ENCODE results near the gene EPS8L3. TPM values are rescaled to one million over a fixed set of nuclear protein-coding genes. Genes with fewer than 3 reads are reported as not detected.

The EPS8L3 gene
- total and polyA plus RNA-seq, 2 of the 8 experiments (the other 6 are each of a cell fraction or from before 2014, with no cell fraction given), result not detected

- no peak for DNase-seq (ENCODE audit: low read depth in 1 of 2, low spot score in 2 of 2)
- H3K4me1 ChIP-seq (replicated peaks in 1 of 4; ENCODE audit: control insufficient read depth in 3 of 4, insufficient read depth in 4 of 4, low read length in 3 of 4), result no peaks in the 10 kb centered on the region
- POLR2A ChIA-PET (ENCODE audit: partially characterized antibody), result no interaction called here
- no peak overlapping the region for H3K18ac ChIP-seq (ENCODE audit: extremely low read depth, low read length)
- no peak overlapping the region for H3K14ac ChIP-seq (ENCODE audit: insufficient read length)
- no peaks in the 10 kb centered on the region for H3K36me3 ChIP-seq (ENCODE audit: control insufficient read depth in 2 of 4, insufficient read depth in 4 of 4, low read length in 3 of 4)
- H3K79me1 ChIP-seq (ENCODE audit: low read depth, low read length), result no peaks in the 10 kb centered on the region
- no peak for TF ChIP-seq RFX5 (IDR thresholded peaks at IDR 0.05; ENCODE audit: borderline replicate concordance, low read depth, low read length)
- peak; percentile 26; the same call in 1 of the 2 replicates for TF ChIP-seq KDM1A (IDR thresholded peaks at IDR 0.05; ENCODE audit: borderline replicate concordance, low read length)
- H3K56ac ChIP-seq (replicated peaks; ENCODE audit: insufficient read length, low read depth, low read length), result no peak overlapping the region
- no peak overlapping the region for H2BK5ac ChIP-seq (ENCODE audit: low read depth, low read length)
- no peak overlapping the region for H2BK120ac ChIP-seq (replicated peaks; ENCODE audit: low read depth, low read length)
- H2AFZ ChIP-seq (ENCODE audit: low read length), result no peak overlapping the region
- no peak overlapping the region for H2BK20ac ChIP-seq (ENCODE audit: low read length)
- no peak overlapping the region for H3K27ac ChIP-seq (ENCODE audit: low read depth, low read length)
- H3K23me2 ChIP-seq (ENCODE audit: low read depth, low read length), result no peaks in the 10 kb centered on the region
- H3K9ac ChIP-seq (replicated peaks in 1 of 4; ENCODE audit: extremely low read depth in 1 of 4, low read depth in 3 of 4, low read length in 3 of 4), result no peak overlapping the region
- no peaks in the 10 kb centered on the region for H4K20me1 ChIP-seq (replicated peaks in 1 of 2; ENCODE audit: control insufficient read depth in 1 of 2, insufficient read depth in 2 of 2, low read length in 2 of 2)
- H3K23ac ChIP-seq (ENCODE audit: insufficient read length), result no peak overlapping the region
- CTCF ChIA-PET (ENCODE audit: partially characterized antibody), result interaction anchor here (1.1 to 1.4 kb wide), 2 partner anchors 48 to 69 kb away, joined by 3 to 4 read pairs; no protein-coding TSS in a partner anchor
- no peak overlapping the region for H3K4ac ChIP-seq (replicated peaks; ENCODE audit: insufficient read length, low read depth, low read length)
- H3K9me3 ChIP-seq (ENCODE audit: insufficient read depth in 2 of 2, low read depth in 1 of 2, low read length in 1 of 2), result peaks cover 6% of the 10 kb centered on the region in 2 experiments
- no peak overlapping the region for H4K91ac ChIP-seq (replicated peaks; ENCODE audit: insufficient read length, low read length)
- H4K8ac ChIP-seq (ENCODE audit: extremely low read depth, insufficient read depth, low read length), result no peak overlapping the region
- no peaks in the 10 kb centered on the region for H3K79me2 ChIP-seq (ENCODE audit: control insufficient read depth in 1 of 2, insufficient read depth in 2 of 2, low read length in 2 of 2)
- H3K4me2 ChIP-seq (ENCODE audit: insufficient read depth in 1 of 2, low read depth in 2 of 2, low read length in 2 of 2), result no peak overlapping the region
- no peak overlapping the region for H2BK15ac ChIP-seq (ENCODE audit: low read length)
- no peak overlapping the region for H2AK5ac ChIP-seq (ENCODE audit: low read depth, low read length)
- WGBS, 2 experiments (ENCODE audit: extremely low coverage in 1 of 2, insufficient coverage in 1 of 2, insufficient read length in 1 of 2, insufficient replicate concordance in 2 of 2, low coverage in 1 of 2, low lambda C conversion rate in 2 of 2, missing lambda C conversion rate in 1 of 2), result 87% methylated on average over 1 of the region's 1 CpG; no CpG with 5 or more reads in 1 of the 2 experiments
- FAIRE-seq, result no peak
- no peak overlapping the region for H4K5ac ChIP-seq (ENCODE audit: insufficient read length, low read depth, low read length)
- H3K27me3 ChIP-seq (replicated peaks in 1 of 4; ENCODE audit: control insufficient read depth in 3 of 4, extremely low read depth in 1 of 4, insufficient read depth in 3 of 4, low read length in 3 of 4), result no peaks in the 10 kb centered on the region
- H2BK12ac ChIP-seq (ENCODE audit: low read depth, low read length), result no peak overlapping the region
- no peak overlapping the region for H3K4me3 ChIP-seq (ENCODE audit: extremely low read depth in 1 of 4, insufficient read depth in 2 of 4, low read depth in 3 of 4, low read length in 4 of 4)
Measured at GRCh38 chr1:109721971-109722370, 41.8 kb downstream of the EPS8L3 start.

Measured in H1 (cell line).